ENCODE data around the gene ELMOD3.

DNA sequence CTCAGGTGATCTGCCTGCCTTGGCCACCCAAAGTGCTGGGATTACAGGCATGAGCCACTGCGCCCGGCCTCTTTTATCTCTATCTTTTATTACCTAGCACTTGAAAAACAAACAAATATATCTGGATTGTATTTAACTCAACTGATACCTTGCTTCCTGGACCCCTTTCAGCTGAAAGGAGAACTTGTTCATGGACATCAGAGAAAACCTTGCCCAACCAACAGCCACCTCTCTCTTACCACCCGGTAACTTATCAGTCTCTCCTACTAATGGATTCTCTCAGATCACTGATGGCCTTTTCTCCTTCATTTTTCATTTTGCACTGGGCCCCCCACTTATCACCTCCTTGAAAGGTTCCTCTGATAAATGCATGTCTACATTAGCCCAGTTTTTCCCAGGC is 7.0 kb upstream of the ELMOD3 start:
- TF ChIP-seq, protein P1, sequence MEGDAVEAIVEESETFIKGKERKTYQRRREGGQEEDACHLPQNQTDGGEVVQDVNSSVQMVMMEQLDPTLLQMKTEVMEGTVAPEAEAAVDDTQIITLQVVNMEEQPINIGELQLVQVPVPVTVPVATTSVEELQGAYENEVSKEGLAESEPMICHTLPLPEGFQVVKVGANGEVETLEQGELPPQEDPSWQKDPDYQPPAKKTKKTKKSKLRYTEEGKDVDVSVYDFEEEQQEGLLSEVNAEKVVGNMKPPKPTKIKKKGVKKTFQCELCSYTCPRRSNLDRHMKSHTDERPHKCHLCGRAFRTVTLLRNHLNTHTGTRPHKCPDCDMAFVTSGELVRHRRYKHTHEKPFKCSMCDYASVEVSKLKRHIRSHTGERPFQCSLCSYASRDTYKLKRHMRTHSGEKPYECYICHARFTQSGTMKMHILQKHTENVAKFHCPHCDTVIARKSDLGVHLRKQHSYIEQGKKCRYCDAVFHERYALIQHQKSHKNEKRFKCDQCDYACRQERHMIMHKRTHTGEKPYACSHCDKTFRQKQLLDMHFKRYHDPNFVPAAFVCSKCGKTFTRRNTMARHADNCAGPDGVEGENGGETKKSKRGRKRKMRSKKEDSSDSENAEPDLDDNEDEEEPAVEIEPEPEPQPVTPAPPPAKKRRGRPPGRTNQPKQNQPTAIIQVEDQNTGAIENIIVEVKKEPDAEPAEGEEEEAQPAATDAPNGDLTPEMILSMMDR (conservative IDR thresholded peaks at IDR 0.05; ENCODE audit: low read length) = no peak
- TF ChIP-seq EZH2phosphoT487 (IDR thresholded peaks at IDR 0.05; ENCODE audit: borderline replicate concordance) = no peak
